HCEC 1CT (cell line): ENCODE measurements around the gene TBC1D2B.
A peak's percentile ranks its signal among the peaks of the same experiment; 100 is the strongest.

ENCODE experiments used
- DNase-seq: peaks from one replicate; pipeline ENCODE4 v3.0.0-alpha.2; 2017

TBC1D2B gene

DNA sequence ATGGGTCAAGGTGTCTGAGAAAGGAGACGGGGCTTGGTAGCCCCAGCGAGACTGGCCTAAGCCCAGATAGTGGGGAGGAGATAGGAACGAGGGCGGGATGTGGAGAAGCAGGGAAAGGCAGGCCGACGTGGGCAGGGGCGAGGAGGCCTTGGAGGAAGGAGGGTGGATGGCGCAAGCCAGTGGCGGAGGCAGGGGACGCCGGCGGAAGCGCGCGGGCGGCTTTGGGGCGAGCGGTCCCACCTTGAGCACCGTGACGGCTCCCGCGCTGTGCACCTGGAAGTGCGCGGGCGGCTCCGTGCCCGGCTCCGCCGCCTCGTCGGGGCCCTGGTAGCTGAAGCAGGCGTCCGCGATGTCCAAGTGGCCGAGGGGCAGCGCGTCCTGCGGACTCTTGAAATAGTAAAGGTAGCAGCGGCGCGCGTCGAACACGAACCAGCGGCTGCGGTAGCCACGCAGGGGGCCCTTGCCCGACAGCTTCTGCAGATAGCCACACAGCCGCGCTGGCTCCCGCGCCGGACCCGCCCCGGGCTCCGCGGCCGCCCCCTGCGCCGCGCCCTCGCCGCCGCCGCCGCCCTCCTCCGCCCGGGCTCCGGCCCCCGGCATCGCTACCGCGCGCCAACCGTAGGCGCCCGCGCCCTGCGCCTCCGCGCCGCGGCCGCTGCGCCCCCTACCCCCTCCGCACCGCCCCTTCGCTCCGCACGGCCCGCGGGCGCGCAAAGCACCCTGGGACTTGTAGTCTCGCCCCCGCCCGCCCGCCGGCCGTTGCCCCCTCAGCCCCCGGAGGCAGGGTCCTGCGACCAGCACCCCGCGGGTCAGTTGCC is at the start of gene TBC1D2B:
Gene TBC1D2B, minus strand, starts transcription at position 659 of the 818 bp plus-strand sequence. Its CDS starts 59 bp downstream, at position 600.
- peak; percentile 43 for DNase-seq

DNA sequence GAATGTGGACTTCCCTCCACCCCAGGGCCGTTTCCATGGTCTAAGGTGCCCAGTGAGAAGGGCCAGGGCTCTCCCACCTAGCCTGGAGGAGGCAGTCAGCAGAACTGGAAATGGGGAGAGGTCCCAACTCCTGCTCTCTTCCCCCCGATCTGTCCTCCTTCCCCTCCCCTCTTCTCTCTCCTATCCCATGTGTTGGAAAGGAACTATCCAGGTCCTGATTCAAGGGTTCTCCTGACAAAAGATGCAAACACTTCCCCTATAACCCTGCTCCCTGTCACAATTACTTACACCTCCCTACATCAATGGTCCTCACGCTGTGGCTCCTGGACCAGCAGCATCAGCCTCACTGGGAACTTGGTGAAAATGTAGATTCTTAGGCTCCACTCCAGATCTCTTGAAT is 47.8 kb upstream of the TBC1D2B start:
- DNase-seq, result no peak

DNA sequence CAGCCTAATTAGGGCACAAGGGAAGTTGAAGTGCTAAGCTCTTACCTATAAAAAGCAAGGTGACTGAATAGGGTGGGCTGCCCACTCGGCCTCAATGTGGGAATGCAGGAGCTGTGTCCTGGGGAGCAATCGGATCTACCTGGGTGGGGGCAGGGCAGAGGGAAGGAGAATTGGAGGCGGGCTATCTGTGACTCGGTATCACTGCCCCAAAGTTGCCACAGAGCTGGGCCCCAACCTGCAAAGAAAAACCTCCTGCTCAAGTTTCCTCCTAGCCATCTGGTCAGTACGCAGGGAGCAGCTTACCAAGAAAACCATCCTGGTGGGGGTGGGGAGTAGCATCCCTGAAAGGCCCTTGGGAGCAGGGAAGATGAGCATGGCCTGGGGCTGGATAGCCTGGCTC is 43.0 kb upstream of the TBC1D2B start:
- no peak for DNase-seq

DNA sequence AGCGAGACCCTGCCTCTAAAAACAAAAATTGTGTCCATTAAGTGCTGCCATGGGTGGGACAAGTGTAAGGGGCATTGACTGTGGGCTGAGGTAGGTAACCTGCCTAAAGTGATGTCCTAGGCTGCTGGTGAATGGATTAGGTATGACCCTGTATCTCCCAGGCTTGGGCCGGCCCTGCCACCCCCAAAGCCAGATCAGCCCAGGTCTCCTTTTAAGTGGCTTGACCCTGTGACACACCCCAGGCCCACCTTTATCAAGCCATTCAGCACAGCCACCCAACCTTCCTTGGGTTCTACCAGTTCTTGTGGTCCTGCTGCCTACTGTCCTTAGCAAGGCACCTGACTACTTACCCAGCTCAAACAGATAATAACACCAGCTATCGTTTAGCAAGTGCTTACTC is 35.0 kb upstream of the TBC1D2B start:
- DNase-seq, result no peak

DNA sequence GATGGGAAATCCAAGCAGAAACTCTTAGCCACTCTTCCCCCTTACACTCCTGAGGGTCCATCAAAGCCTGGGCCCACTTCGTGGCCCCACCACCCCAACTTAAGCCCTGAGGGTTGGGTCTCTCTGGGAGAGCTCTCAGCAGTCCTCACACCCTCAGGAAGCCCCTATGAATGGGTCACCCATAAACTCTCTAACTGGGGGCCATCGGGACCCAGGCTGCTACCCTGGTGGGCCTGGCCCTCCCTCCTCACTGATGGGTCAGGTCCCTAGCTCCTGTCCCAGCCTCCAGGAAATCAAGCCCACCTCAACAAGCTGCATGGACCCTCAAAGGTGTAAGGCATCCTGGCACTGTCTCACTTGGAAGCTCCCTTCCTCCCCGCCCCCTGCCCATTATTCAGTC is 34.3 kb upstream of the TBC1D2B start:
- no peak for DNase-seq

DNA sequence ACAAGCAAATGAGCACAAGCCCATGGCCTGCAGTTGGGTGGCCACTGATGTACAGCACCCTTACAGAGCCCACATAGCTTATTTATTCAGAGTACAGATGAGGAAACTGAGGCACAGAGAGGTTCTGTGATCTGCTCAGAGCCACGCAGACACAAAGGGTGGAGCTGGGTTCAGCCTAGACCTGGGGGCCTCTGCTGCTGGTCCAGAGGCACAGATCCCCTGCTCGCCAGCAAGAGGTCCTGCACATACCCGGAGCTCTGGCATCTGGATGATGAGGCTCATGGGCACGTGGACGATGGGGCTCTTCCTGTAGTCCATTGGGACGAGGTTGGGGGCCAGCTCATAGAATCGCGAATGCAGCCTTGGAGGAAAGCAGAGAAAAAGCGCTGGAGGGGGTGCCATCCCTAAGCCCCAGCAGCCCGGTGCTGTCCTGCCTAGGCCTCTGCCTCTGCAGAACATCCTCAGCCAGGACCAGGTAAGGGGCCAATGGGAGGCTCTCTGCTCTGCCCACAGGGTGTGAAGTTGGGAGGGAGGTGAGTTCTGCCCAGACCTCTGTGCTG is 33.5 kb upstream of the TBC1D2B start:
- DNase-seq, result no peak

DNA sequence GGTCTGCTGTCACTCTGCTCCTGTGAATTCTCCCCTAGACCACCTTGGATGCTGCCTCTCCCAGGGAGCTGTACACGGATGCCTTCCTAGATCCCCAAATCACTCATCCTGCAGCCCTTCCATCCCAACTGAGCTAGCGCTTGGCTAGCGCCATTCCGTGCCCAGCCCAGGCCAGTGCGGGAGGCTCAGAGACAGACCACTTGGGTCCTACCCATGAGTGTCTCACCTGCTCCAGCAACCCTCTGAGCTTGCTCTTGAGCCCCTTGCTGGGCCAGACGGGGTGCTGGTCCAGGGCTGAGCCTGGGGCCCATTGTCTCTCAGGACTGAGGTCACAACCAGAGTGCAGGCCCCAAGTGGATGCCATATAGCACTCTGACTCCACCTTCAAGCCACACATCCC is 32.6 kb upstream of the TBC1D2B start:
- no peak for DNase-seq

DNA sequence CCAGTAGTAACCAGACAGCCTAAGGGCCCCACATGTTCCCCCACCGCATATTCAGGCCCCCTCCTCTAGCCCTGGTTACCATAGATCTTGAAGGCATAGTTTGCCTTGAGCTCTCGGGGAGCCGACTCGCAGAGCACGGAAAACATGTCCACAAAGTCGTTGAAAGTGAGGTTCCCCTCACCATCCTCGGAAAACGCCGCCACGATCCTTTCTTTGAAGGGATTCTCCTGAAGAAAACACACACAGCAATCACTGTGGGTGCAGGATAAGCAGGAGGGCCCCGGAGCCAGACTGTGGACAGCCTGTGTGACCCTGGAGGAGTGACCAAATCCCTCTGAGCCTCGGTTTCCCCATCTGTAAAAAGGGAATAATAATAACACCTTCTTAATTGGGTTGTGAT is 31.6 kb upstream of the TBC1D2B start:
- DNase-seq, result no peak

DNA sequence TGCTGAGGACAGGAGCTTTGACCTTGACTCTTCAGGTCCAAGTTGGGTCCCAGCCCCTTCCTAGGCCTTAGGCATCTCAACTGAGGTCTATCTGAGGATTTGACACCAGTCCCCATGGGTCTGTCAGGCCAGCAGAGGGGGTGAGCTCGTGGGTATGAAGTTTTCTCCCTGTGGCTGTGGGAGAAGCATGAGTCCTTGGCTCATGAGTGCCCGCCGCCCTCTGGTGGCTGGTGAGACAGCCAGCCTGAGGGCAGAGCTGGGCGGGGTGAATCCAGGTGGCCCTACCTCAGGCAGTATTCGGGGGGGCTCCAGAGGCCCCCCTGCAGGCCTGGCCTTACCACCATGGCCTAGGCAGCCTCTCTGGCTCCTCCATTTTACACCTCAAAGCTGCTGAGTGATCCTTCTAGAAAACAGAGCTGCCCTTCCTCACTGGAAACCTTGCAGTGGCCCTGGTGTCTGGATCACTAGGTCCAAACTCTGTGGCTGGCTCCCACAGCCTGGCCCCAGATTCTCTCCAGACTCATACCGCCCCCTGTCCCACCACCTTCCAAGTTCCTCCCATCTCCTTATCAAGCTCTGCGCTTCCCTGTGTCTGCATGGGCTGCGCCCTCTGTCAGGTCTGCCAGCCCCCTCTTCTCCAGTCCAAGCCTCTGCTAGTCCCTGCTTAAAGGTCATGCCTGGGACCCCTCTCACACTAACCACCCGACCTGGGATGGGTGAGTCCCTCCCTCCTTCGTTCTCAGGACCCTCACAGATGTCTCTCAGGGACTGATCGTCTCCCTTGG is 31.0 kb upstream of the TBC1D2B start:
- peak; percentile 80 for DNase-seq

DNA sequence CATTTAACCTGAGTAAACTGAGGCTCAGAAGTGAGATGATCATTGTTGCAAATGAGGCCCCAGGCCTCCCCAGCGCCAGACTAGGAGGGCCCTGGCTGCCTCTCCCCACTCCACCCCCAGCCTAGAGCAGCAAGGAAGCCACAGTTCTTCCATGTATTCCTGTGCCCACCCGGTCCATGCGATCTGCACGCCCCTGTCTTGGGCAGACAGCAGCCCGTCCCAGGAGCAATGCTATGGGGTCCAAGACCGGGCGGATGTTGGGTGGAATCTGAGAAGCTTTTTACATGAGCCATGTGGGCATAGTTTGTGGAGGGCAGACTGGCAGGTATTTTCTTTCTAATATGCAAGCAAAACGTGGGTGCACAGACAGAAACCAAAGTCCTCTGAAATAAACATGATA is 30.0 kb upstream of the TBC1D2B start:
- no peak for DNase-seq

DNA sequence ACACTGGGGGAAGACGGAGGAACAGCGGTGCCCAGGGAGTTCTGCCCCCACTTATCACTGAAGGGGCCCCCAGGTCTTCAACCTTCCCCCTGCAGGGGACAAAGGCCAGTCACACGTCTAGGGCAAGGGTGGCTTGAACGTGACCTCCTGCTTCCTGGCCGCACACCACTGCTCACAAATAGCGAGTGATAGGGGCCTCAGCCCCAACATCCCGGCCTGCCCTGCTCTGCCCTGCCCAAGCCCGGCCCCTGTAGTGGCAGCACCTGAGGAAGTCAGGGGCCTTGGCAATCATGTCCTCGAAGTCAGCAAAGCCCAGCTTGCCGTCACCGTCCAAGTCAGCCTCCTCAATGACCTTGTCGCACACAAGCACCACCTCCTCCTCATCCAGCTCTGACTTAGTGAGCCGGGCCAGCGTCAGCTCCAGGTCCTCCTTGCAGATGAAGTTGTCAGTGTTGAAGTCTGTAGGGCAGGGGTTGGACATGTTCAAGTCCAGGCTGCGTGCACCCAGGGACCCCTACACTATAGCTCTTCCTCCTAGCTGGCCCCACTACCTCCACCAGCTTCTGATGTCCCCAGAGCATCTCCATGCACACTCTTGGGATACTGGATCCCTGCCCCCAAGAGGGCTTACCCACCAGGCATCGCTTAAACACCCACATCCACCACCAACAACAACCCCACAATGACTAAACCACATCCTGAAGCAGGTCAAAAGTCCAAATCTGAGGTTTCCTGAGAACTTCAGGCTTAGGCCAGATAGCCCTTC is 28.1 kb upstream of the TBC1D2B start:
- peak; percentile 32 for DNase-seq

DNA sequence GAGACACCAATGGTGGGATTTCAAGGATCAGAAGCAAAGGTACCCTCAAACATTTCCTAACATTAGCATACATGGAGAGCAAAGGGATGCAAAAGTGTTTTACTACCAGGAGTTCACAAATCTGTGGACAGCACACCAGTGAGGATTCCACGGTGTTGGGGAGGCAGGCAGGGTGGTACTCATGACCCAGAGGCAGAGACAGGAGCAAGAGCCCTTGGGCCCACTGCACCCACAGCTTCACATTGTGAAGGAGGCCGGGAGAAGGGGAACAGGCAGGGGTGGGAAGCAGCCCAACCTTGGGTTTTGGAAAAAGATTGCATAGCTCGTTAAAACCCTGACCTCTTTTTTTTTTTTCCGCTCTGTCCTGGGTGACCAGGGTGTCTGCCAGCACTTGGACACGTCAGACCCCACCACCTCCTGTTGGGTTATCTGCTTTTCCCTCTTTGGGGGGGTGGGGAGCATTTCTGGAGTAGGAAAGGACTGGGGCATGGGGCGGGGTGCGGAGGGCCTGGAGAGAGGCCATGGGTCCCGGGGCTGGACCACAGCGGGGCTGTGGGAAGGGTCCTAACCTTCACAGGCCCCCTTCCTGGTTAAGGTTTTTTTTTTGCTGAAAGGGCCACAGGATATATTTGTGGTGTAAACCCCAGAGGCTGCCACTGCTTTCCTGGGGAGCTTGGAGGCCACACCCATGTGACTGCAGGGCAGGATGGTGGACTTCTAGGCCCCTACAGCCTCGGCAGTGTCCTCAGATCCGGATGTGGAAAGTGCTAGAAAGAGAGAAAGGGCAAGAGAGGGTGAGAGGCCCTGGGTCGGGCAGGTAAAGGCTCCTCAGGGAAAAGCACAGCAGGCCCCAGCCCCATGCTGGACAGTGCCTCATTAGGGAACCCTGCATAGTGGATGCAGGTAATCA is 27.3 kb upstream of the TBC1D2B start:
- no peak for DNase-seq

DNA sequence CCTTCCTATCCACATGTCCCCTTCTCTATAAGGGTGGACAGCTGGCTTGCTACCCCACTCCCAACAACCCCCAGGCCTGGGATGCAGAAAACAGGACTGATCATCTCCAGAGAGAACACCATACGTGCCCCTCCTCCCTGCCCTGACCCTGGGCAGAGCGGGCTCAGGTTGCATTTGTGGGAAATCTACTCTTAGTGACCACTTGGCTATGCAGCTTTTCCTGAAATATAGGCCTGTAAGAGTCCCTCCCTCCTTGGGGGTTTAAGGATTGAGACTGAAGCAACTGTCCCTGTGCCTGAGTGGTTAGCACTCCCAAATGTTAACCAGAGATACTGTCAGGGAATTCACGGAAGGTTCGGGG is 26.6 kb upstream of the TBC1D2B start:
- DNase-seq, result no peak

DNA sequence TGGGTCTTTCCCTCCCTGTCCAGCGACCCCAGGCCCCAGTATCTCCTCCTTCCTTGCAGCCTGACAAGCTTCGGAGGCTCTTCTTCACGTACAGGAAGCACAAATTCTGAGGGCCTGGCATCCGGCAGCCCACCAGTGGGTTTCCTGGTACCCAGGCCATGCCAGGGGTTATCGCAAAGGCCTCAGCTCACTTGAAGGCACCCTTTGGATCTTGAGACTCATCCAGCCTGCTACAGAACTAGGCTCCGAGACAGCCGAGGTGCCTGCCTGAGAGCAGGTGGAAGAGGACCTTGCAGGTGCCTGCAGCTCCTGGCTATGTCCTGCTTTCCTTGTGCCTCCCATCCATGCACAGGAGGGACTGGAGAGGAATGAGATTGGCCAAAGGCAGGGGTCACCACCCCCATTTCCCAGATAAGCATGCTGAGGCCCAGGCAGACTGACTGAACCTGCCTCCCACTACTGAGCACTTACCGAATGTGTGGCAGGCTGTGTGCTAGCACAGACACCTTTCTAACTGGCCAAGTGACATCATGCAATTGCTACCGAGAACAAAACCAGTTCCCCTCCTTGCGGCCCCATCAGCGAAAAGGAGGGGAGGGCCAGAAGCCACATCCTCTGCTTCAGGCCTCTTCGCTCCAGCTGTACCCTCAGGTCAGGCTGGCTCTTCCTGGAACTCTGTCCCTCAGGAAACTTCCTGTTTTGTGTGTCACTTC is 26.1 kb upstream of the TBC1D2B start:
- DNase-seq, result no peak

DNA sequence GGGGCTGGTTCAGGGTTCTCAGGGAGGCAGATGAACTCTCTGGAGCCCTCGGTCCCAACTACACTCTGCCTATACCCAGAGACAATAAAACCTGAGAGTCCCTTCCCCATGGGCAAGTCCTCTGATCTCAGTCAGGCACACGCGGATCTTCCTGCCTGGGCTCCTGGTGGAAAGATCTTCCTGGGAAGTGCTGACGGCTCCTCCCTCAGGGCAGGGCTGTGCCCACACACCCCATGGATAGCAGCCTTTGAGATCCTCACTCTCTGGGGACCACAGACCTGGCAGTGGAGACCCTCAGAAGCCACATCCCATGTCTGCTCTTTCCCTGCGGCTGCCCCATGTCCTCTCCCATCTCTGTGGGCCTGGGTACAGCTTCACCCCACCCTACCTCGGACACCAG is 25.2 kb upstream of the TBC1D2B start:
- DNase-seq, result no peak

DNA sequence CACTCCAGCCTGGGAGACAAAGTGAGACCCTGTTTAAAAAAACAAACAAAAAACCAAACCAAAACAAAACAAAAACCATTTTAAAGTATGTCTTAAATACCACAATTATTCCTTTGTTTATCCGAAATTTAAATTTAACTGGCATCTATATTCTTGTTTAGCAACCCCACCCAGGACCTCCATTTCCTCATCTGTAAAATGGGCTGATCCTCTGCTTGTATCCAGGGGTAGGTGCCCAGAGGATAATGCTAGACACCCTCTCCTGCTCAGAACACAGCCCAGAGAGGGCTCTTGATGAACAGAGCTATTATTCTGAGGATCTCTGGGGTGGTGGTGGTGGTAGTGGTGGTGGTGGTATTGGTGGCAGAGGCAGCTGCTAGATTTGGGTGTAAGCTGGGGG is 24.7 kb upstream of the TBC1D2B start:
- no peak for DNase-seq

DNA sequence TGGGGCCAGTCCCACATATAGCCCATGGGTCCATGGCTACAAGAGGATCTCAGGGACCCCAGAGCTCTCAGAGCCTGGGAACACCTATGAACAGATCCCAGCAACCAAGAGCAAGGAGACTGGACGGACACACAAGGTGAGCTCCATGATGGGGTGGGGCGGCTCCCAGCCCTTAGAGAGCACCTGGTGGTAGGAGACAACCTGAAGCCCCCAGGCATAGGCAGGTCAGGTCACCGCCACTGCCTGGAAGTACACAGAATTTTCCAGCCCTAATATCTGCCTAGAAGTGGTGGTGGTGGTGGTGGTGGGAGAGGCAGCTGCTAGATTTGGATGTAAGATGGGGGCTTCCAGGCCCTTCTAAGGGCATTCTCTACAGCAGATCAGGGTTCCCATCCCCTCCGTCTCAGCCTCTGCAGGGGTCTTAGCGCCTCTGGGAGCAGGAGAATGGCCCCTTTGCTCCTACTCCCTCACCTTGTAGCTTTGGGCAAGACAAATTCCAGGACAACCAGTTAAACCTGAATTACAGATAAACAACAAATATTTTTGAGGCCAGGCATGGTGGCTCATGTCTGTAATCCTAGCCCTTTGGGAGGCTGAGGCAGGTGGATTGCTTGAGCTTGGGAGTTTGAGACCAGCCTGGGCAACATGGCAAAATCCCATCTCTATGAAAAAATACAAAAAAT is 24.1 kb upstream of the TBC1D2B start:
- no peak for DNase-seq

DNA sequence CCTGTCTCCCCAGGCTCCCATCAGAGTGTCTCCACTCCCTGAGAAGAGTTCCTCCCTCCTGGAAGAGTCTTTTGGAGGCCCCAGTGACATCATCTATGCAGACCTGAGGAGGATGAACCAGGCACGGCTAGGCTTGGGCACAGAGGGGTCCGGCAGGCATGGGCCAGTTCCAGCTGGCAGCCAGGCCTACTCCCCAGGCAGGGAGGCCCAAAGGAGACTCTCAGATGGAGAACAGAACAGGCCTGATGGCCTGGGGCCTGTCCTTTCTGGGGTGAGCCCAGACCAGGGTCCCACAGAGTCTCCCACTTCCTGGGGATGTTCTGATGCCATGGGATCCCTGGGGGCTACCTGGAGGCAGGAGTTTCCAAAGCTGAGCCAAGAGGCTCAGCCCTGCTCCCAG is 23.4 kb upstream of the TBC1D2B start:
- DNase-seq, result no peak

DNA sequence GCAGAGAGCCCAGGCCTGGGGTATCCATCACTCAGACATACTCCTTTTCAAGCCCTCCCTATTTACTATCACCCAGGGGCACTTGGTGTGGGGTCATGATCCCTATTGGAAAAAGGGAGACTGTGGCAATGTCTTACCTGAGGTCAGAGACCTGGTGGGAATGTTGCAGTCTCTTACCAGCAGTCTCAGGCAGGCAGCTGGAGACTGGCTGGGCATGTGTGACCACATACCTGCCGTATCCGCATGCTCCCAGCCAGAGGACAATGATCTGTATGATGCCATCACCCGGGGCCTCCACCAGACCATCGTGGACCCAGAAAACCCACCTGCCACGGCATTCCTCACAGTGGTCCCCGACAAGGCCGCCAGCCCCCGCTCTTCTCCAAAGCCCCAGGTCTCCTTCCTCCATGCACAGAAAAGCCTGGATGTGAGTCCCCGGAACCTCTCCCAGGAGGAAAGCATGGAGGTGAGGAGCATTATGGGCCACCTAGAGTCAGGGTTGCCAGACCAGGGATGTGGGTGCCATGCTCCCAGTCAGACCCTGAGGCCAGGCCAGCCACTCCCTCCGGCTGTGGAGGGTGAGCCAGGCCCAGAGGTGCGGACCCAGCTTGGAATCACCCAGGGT is 20.7 kb upstream of the TBC1D2B start:
- no peak for DNase-seq

DNA sequence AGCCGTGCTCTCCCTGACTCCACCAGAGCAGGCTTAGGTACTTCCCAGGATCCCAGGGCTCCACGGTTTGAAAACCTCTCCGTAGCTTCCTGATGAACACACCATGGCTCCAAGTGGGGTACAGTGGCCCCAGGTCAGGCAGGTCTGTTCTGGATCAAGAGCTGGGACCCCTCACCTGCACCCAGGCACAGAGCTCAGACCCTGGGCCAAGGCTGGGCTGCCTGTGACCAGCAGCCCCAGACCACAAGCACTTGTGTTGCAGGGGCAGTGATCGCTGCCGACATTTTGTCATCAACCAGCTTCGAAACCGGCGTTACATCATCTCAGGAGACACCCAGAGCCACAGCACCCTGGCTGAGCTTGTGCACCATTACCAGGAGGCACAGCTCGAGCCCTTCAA is 20.2 kb upstream of the TBC1D2B start:
- DNase-seq, result no peak
